ENCODE measurements around the gene RBP3.

The RBP3 gene

GRCh38 chr10:47367646-47368045 is 19.5 kb downstream of the RBP3 start:
- H3K36me3 ChIP-seq (ENCODE audit: control insufficient read depth, insufficient read depth, low read length): no peaks in the 10 kb centered on the region
- H2AFZ ChIP-seq: no peak overlapping the region
- no peak overlapping the region for H3K9ac ChIP-seq
- H3K27me3 ChIP-seq (ENCODE audit: control insufficient read depth, insufficient read depth, low read length): no peaks in the 10 kb centered on the region
- no peak for TF ChIP-seq CTCF (IDR thresholded peaks at IDR 0.05)
- no peak overlapping the region for H3K4me2 ChIP-seq (ENCODE audit: low read length)
- no peak overlapping the region for H3K4me3 ChIP-seq (ENCODE audit: low read depth, low read length)
- H3K79me2 ChIP-seq: no peaks in the 10 kb centered on the region
- H3K4me1 ChIP-seq: no peaks in the 10 kb centered on the region
- H3K9me3 ChIP-seq (ENCODE audit: control insufficient read depth, low read length): no peaks in the 10 kb centered on the region
- H3K27ac ChIP-seq: no peak overlapping the region

GRCh38 chr10:47368431-47369180 is 20.4 kb downstream of the RBP3 start:
- no peaks in the 10 kb centered on the region for H3K27me3 ChIP-seq (ENCODE audit: control insufficient read depth, insufficient read depth, low read length)
- H2AFZ ChIP-seq: no peak overlapping the region
- no peak for TF ChIP-seq CTCF (IDR thresholded peaks at IDR 0.05)
- no peaks in the 10 kb centered on the region for H3K36me3 ChIP-seq (ENCODE audit: control insufficient read depth, insufficient read depth, low read length)
- H3K4me2 ChIP-seq (ENCODE audit: low read length): no peak overlapping the region
- H3K9me3 ChIP-seq (ENCODE audit: control insufficient read depth, low read length): no peaks in the 10 kb centered on the region
- no peaks in the 10 kb centered on the region for H3K79me2 ChIP-seq
- no peak overlapping the region for H3K9ac ChIP-seq
- H3K27ac ChIP-seq: no peak overlapping the region
- H3K4me3 ChIP-seq (ENCODE audit: low read depth, low read length): no peak overlapping the region
- no peaks in the 10 kb centered on the region for H3K4me1 ChIP-seq

GRCh38 chr10:47369251-47369894 is 21.2 kb downstream of the RBP3 start:
- Histone ChIP-seq H3K9me3 (ENCODE audit: control insufficient read depth, low read length) (no peaks in the 10 kb centered on the region), H3K4me1 (no peaks in the 10 kb centered on the region), H3K36me3 (ENCODE audit: control insufficient read depth, insufficient read depth, low read length) (no peaks in the 10 kb centered on the region), H3K4me2 (ENCODE audit: low read length) (no peak overlapping the region), H3K4me3 (ENCODE audit: low read depth, low read length) (no peak overlapping the region), H3K27ac (no peak overlapping the region), H3K79me2 (no peaks in the 10 kb centered on the region), H3K27me3 (ENCODE audit: control insufficient read depth, insufficient read depth, low read length) (no peaks in the 10 kb centered on the region), H3K9ac (no peak overlapping the region), H2AFZ (no peak overlapping the region)
- TF ChIP-seq CTCF (IDR thresholded peaks at IDR 0.05): no peak

- no peaks in the 10 kb centered on the region for H3K27me3 ChIP-seq (ENCODE audit: control insufficient read depth, insufficient read depth, low read length)
- TF ChIP-seq CTCF (IDR thresholded peaks at IDR 0.05): no peak
- no peak overlapping the region for H3K9ac ChIP-seq
- H2AFZ ChIP-seq: no peak overlapping the region
- no peak overlapping the region for H3K4me2 ChIP-seq (ENCODE audit: low read length)
- no peaks in the 10 kb centered on the region for H3K79me2 ChIP-seq
- H3K27ac ChIP-seq: no peak overlapping the region
- no peaks in the 10 kb centered on the region for H3K4me1 ChIP-seq
- H3K36me3 ChIP-seq (ENCODE audit: control insufficient read depth, insufficient read depth, low read length): no peaks in the 10 kb centered on the region
- no peaks in the 10 kb centered on the region for H3K9me3 ChIP-seq (ENCODE audit: control insufficient read depth, low read length)
- no peak overlapping the region for H3K4me3 ChIP-seq (ENCODE audit: low read depth, low read length)
Measured at GRCh38 chr10:47370015-47370767, 22.0 kb downstream of the RBP3 start.
